ENCODE results near the gene SF3A1. TPM values are rescaled to one million over a fixed set of nuclear protein-coding genes. Genes with fewer than 3 reads are reported as not detected.

The SF3A1 gene
- total RNA-seq, 1 experiment from 2014 or later = 182 TPM

- no peak for TF ChIP-seq CTCF (IDR thresholded peaks at IDR 0.05; ENCODE audit: insufficient read depth in 1 of 2, low read depth in 1 of 2, low read length in 1 of 2, severe bottlenecking in 1 of 2, unreplicated experiment in 1 of 2)
- H3K36me3 Mint-ChIP-seq (ENCODE audit: insufficient read depth, unreplicated experiment) = peaks cover 22% of the 10 kb centered on the region
- Histone ChIP-seq H3K36me3 (ENCODE audit: control insufficient read depth, insufficient read depth, low read length) (no peaks in the 10 kb centered on the region; the same call in 1 of the 2 replicates), H3K27me3 (replicated peaks; ENCODE audit: control insufficient read depth, insufficient read depth, low read length) (no peaks in the 10 kb centered on the region), H3K9me3 (no peaks in the 10 kb centered on the region), H3K4me1 (no peaks in the 10 kb centered on the region), H3K4me3 (ENCODE audit: low read depth, low read length) (no peak overlapping the region)
- no peak for DNase-seq
- intact Hi-C loops (cut with micrococcal nuclease; ENCODE audit: unreplicated experiment) = no loop called here
- BruUV-seq (replicated peaks) = no TSS peak
- no peaks in the 10 kb centered on the region for H3K27me3 Mint-ChIP-seq (ENCODE audit: insufficient read depth, unreplicated experiment)
- no peaks in the 10 kb centered on the region for H3K4me1 Mint-ChIP-seq (ENCODE audit: low read depth, unreplicated experiment)
- H3K27ac Mint-ChIP-seq (ENCODE audit: unreplicated experiment) = no peak overlapping the region
- no peak overlapping the region for H3K4me3 Mint-ChIP-seq (ENCODE audit: unreplicated experiment)
- ChIA-PET CTCF (no interaction called here), POLR2A (no interaction called here)
- H3K9me3 Mint-ChIP-seq (ENCODE audit: unreplicated experiment) = no peaks in the 10 kb centered on the region
Measured at GRCh38 chr22:30372915-30373314, 16.2 kb upstream of the SF3A1 start.

GRCh38 chr22:30371981-30372380 lies 15.3 kb upstream of the SF3A1 start:
- no peak for DNase-seq
- H3K9me3 Mint-ChIP-seq (ENCODE audit: unreplicated experiment) = no peaks in the 10 kb centered on the region
- Histone ChIP-seq H3K27me3 (replicated peaks; ENCODE audit: control insufficient read depth, insufficient read depth, low read length) (no peaks in the 10 kb centered on the region), H3K9me3 (no peaks in the 10 kb centered on the region), H3K4me1 (no peaks in the 10 kb centered on the region), H3K4me3 (ENCODE audit: low read depth, low read length) (no peak overlapping the region), H3K36me3 (ENCODE audit: control insufficient read depth, insufficient read depth, low read length) (no peaks in the 10 kb centered on the region; the same call in 1 of the 2 replicates)
- H3K4me1 Mint-ChIP-seq (ENCODE audit: low read depth, unreplicated experiment) = no peaks in the 10 kb centered on the region
- H3K27me3 Mint-ChIP-seq (ENCODE audit: insufficient read depth, unreplicated experiment) = no peaks in the 10 kb centered on the region
- no TSS peak for BruUV-seq (replicated peaks)
- POLR2A ChIA-PET = interaction anchor here (0.6 kb wide), 1 partner anchor 576 kb away, joined by 9 read pairs; no protein-coding TSS in a partner anchor
- TF ChIP-seq CTCF (IDR thresholded peaks at IDR 0.05; ENCODE audit: insufficient read depth in 1 of 2, low read depth in 1 of 2, low read length in 1 of 2, severe bottlenecking in 1 of 2, unreplicated experiment in 1 of 2) = no peak
- H3K4me3 Mint-ChIP-seq (ENCODE audit: unreplicated experiment) = no peak overlapping the region
- no peak overlapping the region for H3K27ac Mint-ChIP-seq (ENCODE audit: unreplicated experiment)
- CTCF ChIA-PET = no interaction called here
- peaks cover 22% of the 10 kb centered on the region for H3K36me3 Mint-ChIP-seq (ENCODE audit: insufficient read depth, unreplicated experiment)
- intact Hi-C loops (cut with micrococcal nuclease; ENCODE audit: unreplicated experiment) = no loop called here

DNA sequence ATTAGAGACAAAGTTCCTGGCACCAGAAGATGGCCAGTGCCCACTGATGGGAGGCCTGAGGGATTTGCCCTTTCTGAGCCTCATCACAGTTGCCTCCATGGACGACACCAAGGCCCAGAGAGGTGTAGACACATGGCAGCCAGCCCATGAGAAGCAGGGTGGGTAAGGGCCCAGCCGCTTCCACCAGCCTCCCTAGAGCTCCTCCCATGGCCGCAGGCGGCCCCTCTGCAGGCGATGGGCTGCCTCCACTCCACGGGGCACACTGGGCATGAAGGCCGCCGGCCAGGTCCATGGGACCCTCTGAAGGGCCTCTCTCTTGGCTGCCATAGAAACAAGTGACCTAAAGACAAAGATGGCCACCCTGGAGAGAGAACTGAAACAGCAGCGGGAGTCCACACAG lies 14.6 kb upstream of the SF3A1 start:
- no peak for DNase-seq
- no peaks in the 10 kb centered on the region for H3K4me1 ChIP-seq
- no TSS peak for BruUV-seq (replicated peaks)
- CTCF ChIA-PET = no interaction called here
- Mint-ChIP-seq H3K4me3 (ENCODE audit: unreplicated experiment) (no peak overlapping the region), H3K27me3 (ENCODE audit: insufficient read depth, unreplicated experiment) (no peaks in the 10 kb centered on the region), H3K36me3 (ENCODE audit: insufficient read depth, unreplicated experiment) (peaks cover 19% of the 10 kb centered on the region), H3K4me1 (ENCODE audit: low read depth, unreplicated experiment) (no peaks in the 10 kb centered on the region), H3K27ac (ENCODE audit: unreplicated experiment) (no peak overlapping the region), H3K9me3 (ENCODE audit: unreplicated experiment) (no peaks in the 10 kb centered on the region)
- TF ChIP-seq CTCF (IDR thresholded peaks at IDR 0.05; ENCODE audit: insufficient read depth in 1 of 2, low read depth in 1 of 2, low read length in 1 of 2, severe bottlenecking in 1 of 2, unreplicated experiment in 1 of 2) = no peak
- H3K27me3 ChIP-seq (replicated peaks; ENCODE audit: control insufficient read depth, insufficient read depth, low read length) = no peaks in the 10 kb centered on the region
- no peaks in the 10 kb centered on the region for H3K9me3 ChIP-seq
- POLR2A ChIA-PET = interaction anchor here (0.5 to 0.6 kb wide), 2 partner anchors 11 to 576 kb away, joined by 5 to 9 read pairs; no protein-coding TSS in a partner anchor
- H3K36me3 ChIP-seq (ENCODE audit: control insufficient read depth, insufficient read depth, low read length) = no peaks in the 10 kb centered on the region; the same call in 1 of the 2 replicates
- H3K4me3 ChIP-seq (ENCODE audit: low read depth, low read length) = no peak overlapping the region
- intact Hi-C loops (cut with micrococcal nuclease; ENCODE audit: unreplicated experiment) = no loop called here

Data from Caco-2 (cell line).